BE2C (cell line): ENCODE results near the gene COL10A1.

Source experiments
- DNase-seq: peaks from one replicate; pipeline ENCODE4 v3.0.0-alpha.2; 2020
- H3K27me3 ChIP-seq: fragments of 250-450 bp; sonication (Bioruptor Pico); 2 replicates; pipeline ENCODE4 v1.5.1; 2020; ENCODE audit warnings: mild to moderate bottlenecking
- H3K36me3 ChIP-seq: fragments of 250-450 bp; sonication (Bioruptor Pico); 2 replicates; pipeline ENCODE4 v1.5.1; 2020; ENCODE audit warnings: mild to moderate bottlenecking
- H3K4me1 ChIP-seq: fragments of 250-450 bp; sonication (Bioruptor Pico); 2 replicates; pipeline ENCODE4 v1.5.1; 2020
- H3K4me3 ChIP-seq: 2 replicates; pipeline ENCODE4 v1.5.1; 2011; ENCODE audit warnings: low read depth, low read length
- H3K9me3 ChIP-seq: fragments of 250-450 bp; sonication (Bioruptor Pico); 2 replicates; pipeline ENCODE4 v1.5.1; 2020
- CTCF ChIP-seq: IDR thresholded peaks from 2 replicates; pipeline ENCODE4 v1.5.1; 2012; ENCODE audit warnings: mild to moderate bottlenecking, low read depth, low read length

COL10A1 gene

GRCh38 chr6:116156405-116157326, 30.7 kb upstream of the COL10A1 start:
- Histone ChIP-seq H3K9me3 (no peaks in the 10 kb centered on the region), H3K4me1 (peaks cover 7% of the 10 kb centered on the region; the same call in 1 of the 2 replicates), H3K27me3 (no peaks in the 10 kb centered on the region), H3K4me3 (no peak overlapping the region), H3K36me3 (no peaks in the 10 kb centered on the region)
- DNase-seq = no peak
- TF ChIP-seq CTCF = no peak

- Histone ChIP-seq H3K36me3 (no peaks in the 10 kb centered on the region), H3K27me3 (no peaks in the 10 kb centered on the region), H3K9me3 (no peaks in the 10 kb centered on the region), H3K4me1 (peaks cover 7% of the 10 kb centered on the region; the same call in 1 of the 2 replicates), H3K4me3 (no peak overlapping the region)
- TF ChIP-seq CTCF = no peak
- DNase-seq = no peak
These were observed 29.0 kb upstream of the COL10A1 start for GRCh38 chr6:116154887-116155286.

GRCh38 chr6:116152620-116153019, 26.7 kb upstream of the COL10A1 start:
- H3K27me3 ChIP-seq = no peaks in the 10 kb centered on the region
- DNase-seq = no peak
- no peaks in the 10 kb centered on the region for H3K36me3 ChIP-seq
- no peak for TF ChIP-seq CTCF
- no peak overlapping the region for H3K4me3 ChIP-seq
- no peaks in the 10 kb centered on the region for H3K9me3 ChIP-seq
- peaks cover 7% of the 10 kb centered on the region; the same call in 1 of the 2 replicates for H3K4me1 ChIP-seq

- TF ChIP-seq CTCF = no peak
- Histone ChIP-seq H3K36me3 (no peaks in the 10 kb centered on the region), H3K4me1 (no peaks in the 10 kb centered on the region; the same call in 1 of the 2 replicates), H3K27me3 (no peaks in the 10 kb centered on the region), H3K4me3 (no peak overlapping the region), H3K9me3 (no peaks in the 10 kb centered on the region)
- DNase-seq = no peak
These were observed 20.1 kb upstream of the COL10A1 start for GRCh38 chr6:116145803-116146675.

- no peak overlapping the region for H3K4me3 ChIP-seq
- H3K27me3 ChIP-seq = no peaks in the 10 kb centered on the region
- TF ChIP-seq CTCF = no peak
- no peak for DNase-seq
- no peaks in the 10 kb centered on the region for H3K9me3 ChIP-seq
- H3K4me1 ChIP-seq = no peaks in the 10 kb centered on the region; the same call in 1 of the 2 replicates
- no peaks in the 10 kb centered on the region for H3K36me3 ChIP-seq
These were observed 18.7 kb upstream of the COL10A1 start for GRCh38 chr6:116144605-116145004.
